PFSK-1 (cell line): ENCODE measurements around the gene INSIG1.

Source experiments
- POLR2AphosphoS5 ChIP-seq: IDR thresholded peaks from 2 replicates; pipeline ENCODE4 v1.6.1; 2012; ENCODE audit warnings: low read depth, mild to moderate bottlenecking, control low read depth, low read length, moderate library complexity
- SIN3A ChIP-seq: IDR thresholded peaks from 2 replicates; pipeline ENCODE4 v1.6.1; 2012; ENCODE audit warnings: mild to moderate bottlenecking, low read length, moderate library complexity, borderline replicate concordance; ENCODE audit not compliant: insufficient read depth

DNA sequence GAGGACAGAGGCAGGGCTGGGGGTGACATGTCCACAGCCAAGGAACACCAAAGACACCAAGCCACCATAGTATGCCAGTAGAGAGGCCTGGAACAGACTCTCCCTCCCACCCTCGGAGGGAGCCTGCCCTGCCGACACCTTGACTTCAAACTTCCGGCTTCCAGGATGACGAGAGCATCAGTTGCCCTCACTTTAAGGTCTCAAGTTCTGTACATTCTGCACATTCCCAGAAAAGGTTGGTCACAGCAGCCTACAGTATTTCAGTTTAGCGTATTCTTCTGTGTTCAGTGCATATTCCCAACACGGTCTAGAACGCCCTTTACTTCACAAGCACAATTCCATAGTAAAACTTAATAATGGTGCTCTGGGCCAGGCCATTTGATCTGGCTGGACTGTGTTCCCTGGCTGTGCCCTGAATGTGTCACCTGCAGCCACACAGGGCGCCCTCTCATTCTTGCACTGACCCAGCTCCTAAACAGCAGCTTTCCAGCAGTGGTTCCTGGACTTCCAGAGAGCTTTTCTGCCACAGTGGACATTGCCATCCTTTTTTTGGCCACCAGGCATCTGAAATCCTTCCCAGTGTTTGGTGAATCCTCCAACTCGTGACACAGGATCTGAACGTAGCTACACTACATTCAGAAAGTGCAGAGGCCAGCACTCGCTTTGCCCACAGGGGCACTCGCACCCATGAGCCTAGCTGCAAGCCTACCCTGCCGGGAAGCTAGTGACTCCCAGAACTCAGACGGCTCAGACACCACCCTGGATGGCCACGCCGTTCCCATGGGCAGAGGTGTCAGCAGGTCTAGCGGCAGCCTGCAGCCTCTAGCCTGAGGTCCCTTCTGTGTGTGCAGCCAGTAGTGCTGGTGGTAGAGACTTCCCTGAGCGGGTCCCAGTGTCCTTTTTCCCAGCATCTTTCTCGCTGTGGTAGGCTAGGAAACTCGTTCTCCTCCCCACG is 36.4 kb upstream of the INSIG1 start:
- TF ChIP-seq POLR2AphosphoS5 = no peak
- TF ChIP-seq SIN3A = no peak
